Omental fat pad (tissue), 4 donors: Measurements from ENCODE around the gene MORN1. TPM values are rescaled to one million over a fixed set of nuclear protein-coding genes. Genes with fewer than 3 reads are reported as not detected.
"Not testable (repeated sequence)": the region's sequence is repeated elsewhere in the genome, so short reads cannot be mapped to it uniquely, and the experiment has no call there.

Source experiments
- ATAC-seq: fragments of 150-250 bp; one replicate; pipeline ENCODE4 v1.9.1; 2016; ENCODE audit warnings: mild to moderate bottlenecking, moderate library complexity; ENCODE audit not compliant: low FRiP score
- DNase-seq: peaks from one replicate; pipeline ENCODE4 v3.0.0-alpha.2; 2019; ENCODE audit warnings: low spot score
- total RNA-seq, 4 donors: library from RNA; depleted of rRNA; stranded (reverse); fragments of >200 nt; gene quantifications; one replicate each; pipeline ENCODE4 v1.1.0, GENCODE V29; 2016
- TF ChIP-seq, protein P1 (sequence below), 3 donors: fragments of 450-650 bp; IDR thresholded peaks; one replicate each; pipeline ENCODE4 v1.5.1; 2016 to 2017; ENCODE audit warnings: antibody characterized with exemption in 3 of 3, mild to moderate bottlenecking in 3 of 3, moderate library complexity in 2 of 3

Gene MORN1
- total RNA-seq, 4 donors from 2014 or later, result 4.0 to 9.1 (median 6.4) TPM

DNA sequence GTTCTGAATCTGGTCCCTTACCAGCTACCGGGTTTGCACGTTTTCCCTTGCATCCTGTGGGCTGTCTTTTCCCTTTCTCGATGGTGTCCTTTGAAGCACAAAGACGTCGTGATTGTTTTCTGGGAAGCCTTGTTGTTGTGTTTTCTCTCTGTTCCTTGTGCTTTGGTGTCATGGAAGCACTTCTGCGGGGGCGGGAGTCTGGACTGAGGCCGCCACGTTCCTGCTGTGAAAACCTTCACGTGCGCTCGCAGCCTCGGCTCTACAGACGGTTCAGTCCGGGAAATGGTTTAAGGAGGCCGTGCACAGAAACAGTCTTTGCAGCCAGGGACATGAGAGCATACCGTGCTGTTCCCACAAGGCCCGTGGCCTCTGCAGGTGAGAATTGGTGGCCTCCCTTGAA is 94.7 kb downstream of the MORN1 start:
- DNase-seq (no peak), ATAC-seq (no peak)
- TF ChIP-seq, protein P1, sequence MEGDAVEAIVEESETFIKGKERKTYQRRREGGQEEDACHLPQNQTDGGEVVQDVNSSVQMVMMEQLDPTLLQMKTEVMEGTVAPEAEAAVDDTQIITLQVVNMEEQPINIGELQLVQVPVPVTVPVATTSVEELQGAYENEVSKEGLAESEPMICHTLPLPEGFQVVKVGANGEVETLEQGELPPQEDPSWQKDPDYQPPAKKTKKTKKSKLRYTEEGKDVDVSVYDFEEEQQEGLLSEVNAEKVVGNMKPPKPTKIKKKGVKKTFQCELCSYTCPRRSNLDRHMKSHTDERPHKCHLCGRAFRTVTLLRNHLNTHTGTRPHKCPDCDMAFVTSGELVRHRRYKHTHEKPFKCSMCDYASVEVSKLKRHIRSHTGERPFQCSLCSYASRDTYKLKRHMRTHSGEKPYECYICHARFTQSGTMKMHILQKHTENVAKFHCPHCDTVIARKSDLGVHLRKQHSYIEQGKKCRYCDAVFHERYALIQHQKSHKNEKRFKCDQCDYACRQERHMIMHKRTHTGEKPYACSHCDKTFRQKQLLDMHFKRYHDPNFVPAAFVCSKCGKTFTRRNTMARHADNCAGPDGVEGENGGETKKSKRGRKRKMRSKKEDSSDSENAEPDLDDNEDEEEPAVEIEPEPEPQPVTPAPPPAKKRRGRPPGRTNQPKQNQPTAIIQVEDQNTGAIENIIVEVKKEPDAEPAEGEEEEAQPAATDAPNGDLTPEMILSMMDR (IDR thresholded peaks at IDR 0.05), result no peak

DNA sequence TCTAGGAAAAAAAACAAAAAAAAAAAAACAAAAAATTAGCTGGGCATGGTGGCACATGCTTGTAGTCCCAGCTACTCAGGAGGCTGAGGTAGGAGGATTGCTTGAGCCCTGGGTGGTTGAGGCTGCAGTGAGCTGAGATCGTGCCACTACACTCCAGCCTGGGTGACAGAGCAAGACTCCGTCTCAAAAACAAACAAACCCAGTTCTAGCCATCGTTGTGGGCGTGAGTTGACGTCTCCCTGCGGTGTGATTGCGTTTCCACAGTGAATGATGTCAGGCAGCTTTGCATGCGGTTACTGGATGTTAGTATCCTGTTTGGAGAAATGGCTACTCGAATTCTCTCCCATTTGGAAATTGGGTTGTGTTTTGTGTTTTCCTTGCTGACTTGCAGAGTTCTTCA is 95.1 kb downstream of the MORN1 start:
- ATAC-seq, DNase-seq: not testable (repeated sequence)

DNA sequence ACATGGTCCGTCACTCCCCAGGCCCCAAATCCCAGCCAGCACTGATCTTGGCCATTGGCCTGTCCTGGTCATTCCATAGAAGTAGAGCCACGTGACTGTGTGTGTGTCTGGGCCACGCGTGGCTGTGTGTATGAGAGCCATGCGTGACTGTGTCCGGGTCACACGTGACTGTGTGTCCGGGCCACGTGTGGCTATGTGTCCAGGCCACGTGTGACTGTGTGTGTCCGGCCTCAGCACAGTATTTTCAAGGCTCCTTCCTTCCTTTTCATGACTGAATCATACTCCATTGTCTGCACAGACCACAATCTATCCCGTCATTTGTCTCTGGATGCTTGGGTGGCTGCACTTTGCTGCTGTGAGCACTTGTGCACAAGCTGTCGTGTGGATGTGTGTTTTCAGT is 95.8 kb downstream of the MORN1 start:
- ATAC-seq (no peak), DNase-seq (no peak)
- TF ChIP-seq, protein P1 (IDR thresholded peaks at IDR 0.05), result no peak

DNA sequence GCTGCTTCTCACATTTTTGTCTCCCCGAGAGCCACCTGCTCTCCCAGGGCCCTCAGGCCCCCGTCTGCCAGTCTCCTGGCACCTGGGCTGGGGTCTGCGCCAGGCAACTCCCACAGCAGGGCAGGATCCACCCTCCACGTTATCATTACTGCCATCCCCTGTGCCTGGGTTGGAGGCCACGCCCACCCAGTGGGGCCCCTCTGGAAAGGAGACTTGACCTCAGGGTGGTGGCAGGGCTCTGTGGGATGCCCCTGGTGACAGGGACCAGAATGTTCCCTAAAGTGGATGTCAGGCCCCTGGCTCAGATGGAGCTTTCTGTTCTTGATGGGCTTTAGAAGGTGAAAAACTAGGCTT is 96.7 kb downstream of the MORN1 start:
- no peak for ATAC-seq
- TF ChIP-seq, protein P1 (IDR thresholded peaks at IDR 0.05), result no peak
- DNase-seq, result no peak

DNA sequence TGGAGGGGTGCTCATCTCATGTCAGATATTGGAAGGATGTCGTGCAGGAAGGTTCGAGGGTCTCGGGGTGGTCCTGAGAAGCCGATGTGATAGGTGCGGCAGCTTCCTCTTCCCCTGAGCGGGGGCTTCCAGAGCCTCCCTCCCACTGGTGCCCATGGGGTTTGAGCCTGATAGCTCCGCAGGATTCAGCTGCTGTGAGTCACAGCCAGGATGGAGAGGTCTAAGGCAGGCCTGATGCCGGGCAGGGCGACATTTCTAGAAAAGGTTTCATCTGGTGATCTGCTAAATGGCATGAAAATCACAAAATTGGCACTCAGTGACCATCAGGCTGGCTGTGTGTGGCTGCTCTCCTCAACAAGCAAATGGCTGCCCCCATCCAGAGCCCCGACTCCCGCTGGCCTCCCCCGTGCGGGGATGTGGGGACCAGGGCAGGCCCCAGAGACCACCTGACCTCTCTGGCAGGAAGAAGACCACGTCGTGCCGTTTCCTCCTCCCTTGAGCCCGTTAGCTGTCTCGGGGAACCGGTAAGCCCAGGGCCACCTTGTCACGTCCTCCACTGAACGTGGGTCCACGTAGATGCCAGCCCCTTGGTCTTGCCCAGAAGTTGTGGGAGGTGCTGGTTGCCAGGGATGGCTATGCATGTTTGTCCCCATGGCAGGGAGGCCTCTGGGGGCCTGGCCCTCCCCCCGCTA is 97.2 kb downstream of the MORN1 start:
- no peak for DNase-seq
- TF ChIP-seq, protein P1 (IDR thresholded peaks at IDR 0.05), result no peak
- no peak for ATAC-seq

DNA sequence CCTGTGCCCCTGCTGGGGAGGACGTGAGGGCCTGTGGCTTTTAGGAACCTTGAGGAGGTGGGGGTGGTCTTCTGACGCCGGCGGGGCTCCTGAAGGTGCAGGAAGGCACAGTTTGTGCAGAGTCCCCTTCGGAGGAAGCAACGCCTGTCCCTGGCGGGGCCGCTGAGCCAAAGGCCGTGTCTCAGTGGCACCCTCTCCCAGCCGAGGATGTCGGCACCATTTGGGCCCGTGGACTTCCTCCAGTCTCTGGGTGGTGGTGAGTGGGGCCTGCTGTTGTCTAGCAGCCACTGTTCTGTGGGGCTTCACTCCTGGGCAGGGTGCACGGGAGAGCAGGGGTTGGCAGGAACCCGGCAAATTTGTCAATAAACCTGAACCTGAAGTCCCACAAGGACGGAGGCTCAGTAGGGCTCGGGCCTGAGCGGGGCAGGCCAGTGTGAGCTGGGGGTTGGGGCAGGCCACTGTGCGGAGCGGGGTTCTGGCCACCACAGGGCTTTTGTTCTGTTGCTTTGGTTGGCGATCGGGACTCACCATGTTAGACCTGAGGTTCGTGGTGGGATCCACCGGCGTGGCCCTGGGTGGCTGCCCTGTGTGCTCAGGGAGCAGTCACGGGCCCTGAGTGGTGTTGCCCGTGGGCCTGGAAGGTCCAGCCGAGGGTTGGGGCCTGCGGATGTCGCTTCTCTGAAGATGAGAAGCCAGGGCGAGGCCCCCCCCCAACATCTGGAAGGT is 98.5 kb downstream of the MORN1 start:
- no peak for DNase-seq
- no peak for ATAC-seq
- TF ChIP-seq, protein P1 (IDR thresholded peaks at IDR 0.05), result no peak

DNA sequence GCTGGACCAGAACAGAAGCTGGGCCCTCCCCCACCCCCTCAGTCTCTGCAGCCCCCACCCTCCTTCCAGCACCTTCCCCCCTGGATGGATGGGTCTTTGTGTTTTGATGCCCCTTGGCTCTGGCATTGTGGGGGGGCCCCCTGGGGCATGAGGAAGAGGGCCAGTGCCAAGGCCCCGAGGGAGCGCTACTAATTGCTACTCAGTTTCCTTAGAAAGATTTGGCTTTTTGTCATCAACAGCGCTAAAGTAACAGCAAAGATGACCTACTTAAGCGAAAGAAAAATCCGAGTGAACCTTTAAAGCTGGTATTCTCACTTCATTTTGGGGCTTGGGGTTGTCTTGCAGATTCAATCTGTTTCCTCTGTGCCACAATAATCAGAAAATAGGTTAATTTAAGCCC is 99.8 kb downstream of the MORN1 start:
- ATAC-seq (no peak), DNase-seq (no peak)
- TF ChIP-seq, protein P1 (IDR thresholded peaks at IDR 0.05), result no peak
